Measurements from ENCODE around the gene SLBP. TPM values are rescaled to one million over a fixed set of nuclear protein-coding genes. Genes with fewer than 3 reads are reported as not detected.

The SLBP gene
- polyA plus RNA-seq, 1 experiment = 36.9 TPM

DNA sequence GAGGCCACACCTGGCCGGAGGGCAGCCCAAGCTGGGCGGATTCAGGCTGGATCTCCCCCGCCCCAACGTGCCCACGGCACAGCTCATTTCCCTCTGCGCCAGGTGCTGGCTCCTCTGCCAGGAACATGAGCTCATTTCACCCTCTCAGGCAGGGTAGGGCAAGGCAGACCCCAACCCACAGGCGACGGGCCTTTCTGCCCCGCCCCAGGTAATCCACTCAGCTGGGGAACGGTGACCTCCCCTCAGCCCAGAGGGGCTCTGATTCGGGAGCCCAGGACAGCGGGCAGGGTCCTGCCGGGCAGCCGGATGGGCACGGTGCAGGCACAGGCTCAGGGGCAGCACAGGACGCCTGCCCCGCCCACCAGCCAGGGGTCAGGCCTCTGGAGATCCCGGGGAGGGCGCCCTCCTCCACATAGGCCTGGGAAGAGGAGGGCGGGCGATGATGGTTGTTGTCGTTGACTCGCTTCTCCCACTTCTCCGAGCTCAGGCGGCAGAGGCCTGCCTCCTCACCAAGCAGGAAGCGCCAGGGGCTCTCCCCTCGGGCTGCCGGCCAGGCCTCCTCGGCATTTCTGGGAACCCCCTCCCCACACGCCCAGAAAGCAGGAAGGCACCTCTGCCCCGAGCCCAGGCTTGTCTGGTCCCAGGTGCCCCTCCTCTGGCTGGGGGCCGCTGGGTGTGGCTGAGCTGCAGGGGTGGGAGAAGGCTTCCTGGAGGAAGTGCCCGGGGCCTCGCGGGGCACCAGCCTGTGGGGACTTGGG, 40.3 kb upstream of the SLBP start:
- CTCF ChIA-PET = interaction anchor here (0.9 to 2.9 kb wide), 6 partner anchors 10 to 158 kb away, joined by 3 to 9 read pairs (median 4); no protein-coding TSS in a partner anchor
- Histone ChIP-seq H3K36me3 (ENCODE audit: control insufficient read depth, insufficient read depth, low read length) (no peaks in the 10 kb centered on the region), H3K27me3 (ENCODE audit: control insufficient read depth, insufficient read depth, low read length) (no peaks in the 10 kb centered on the region), H3K4me3 (ENCODE audit: low read depth, low read length) (no peak overlapping the region)
- TF ChIP-seq, protein P1, sequence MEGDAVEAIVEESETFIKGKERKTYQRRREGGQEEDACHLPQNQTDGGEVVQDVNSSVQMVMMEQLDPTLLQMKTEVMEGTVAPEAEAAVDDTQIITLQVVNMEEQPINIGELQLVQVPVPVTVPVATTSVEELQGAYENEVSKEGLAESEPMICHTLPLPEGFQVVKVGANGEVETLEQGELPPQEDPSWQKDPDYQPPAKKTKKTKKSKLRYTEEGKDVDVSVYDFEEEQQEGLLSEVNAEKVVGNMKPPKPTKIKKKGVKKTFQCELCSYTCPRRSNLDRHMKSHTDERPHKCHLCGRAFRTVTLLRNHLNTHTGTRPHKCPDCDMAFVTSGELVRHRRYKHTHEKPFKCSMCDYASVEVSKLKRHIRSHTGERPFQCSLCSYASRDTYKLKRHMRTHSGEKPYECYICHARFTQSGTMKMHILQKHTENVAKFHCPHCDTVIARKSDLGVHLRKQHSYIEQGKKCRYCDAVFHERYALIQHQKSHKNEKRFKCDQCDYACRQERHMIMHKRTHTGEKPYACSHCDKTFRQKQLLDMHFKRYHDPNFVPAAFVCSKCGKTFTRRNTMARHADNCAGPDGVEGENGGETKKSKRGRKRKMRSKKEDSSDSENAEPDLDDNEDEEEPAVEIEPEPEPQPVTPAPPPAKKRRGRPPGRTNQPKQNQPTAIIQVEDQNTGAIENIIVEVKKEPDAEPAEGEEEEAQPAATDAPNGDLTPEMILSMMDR (IDR thresholded peaks at IDR 0.05; ENCODE audit: insufficient read depth, low read depth, low read length) = no peak
- no peak for DNase-seq (ENCODE audit: low read depth)
- POLR2A ChIA-PET = no interaction called here

DNA sequence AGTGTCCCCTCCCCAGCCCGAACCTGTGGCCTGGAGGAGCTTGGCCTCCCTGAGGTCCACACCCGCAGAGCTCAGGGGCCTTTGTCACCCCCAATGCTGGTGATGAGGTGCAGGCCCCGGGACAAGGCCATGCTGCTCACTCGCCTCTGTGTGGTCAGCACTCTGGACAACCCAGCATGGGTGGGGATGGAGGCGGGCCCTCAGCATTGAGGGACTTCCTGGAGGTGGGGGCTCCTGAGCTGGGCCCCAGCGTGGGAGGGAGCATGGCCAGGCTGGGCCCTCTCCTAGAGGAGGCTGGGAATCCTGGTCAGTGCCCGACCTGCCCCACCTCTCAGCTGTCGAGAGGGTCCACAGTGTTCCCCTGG, 39.8 kb upstream of the SLBP start:
- CTCF ChIA-PET = interaction anchor here (0.9 to 2.9 kb wide), 6 partner anchors 9 to 158 kb away, joined by 3 to 9 read pairs (median 4); no protein-coding TSS in a partner anchor
- POLR2A ChIA-PET = no interaction called here
- no peaks in the 10 kb centered on the region for H3K27me3 ChIP-seq (ENCODE audit: control insufficient read depth, insufficient read depth, low read length)

DNA sequence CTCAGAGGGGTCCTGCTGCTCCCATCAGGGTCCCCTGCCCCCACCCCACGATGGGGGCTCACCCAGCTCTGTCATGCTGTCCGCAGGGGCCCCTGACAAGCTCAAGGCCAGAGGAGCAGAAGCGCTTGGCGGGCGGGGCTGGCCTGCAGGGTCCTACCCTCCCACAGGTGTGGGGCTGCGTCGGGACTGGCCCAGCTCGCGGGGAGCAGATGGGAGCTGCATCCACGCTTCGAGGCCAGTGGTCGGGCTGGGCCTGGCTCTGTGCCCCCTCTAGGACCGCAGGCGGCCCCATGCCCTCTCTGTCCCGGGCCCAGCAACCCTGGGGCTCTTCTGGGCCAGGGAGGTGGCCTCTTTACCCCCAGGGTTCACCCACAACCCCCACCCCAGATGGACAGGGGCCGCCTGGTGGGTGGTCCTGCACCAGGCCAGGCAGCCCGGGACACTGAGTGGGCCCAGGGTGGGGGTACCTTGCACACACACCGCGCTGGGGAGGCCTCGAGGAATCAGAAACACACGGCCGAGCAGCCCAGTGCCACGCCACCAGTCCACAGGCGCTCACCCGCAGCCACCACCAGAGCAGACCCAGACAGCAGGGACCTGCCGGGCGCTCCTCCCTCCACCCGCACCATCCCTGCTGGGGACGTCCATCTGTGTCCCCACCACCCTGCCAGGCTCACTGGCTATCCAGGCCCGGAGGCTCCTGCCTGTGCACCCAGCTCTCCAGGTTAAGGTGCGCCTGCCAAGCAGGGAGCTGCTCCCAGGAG, 39.2 kb upstream of the SLBP start:
- CTCF ChIA-PET = interaction anchor here (1.2 to 2.9 kb wide), 4 partner anchors 12 to 159 kb away, joined by 3 to 9 read pairs (median 4); no protein-coding TSS in a partner anchor
- DNase-seq (ENCODE audit: low read depth) = no peak
- Histone ChIP-seq H3K36me3 (ENCODE audit: control insufficient read depth, insufficient read depth, low read length) (no peaks in the 10 kb centered on the region), H3K27me3 (ENCODE audit: control insufficient read depth, insufficient read depth, low read length) (no peaks in the 10 kb centered on the region), H3K4me3 (ENCODE audit: low read depth, low read length) (no peak overlapping the region)
- TF ChIP-seq, protein P1 (IDR thresholded peaks at IDR 0.05; ENCODE audit: insufficient read depth, low read depth, low read length) = no peak
- POLR2A ChIA-PET = no interaction called here

More for the DNA sequence above, 39.8 kb upstream of the SLBP start:
- no peak overlapping the region for H3K4me3 ChIP-seq (ENCODE audit: low read depth, low read length)
- no peak for DNase-seq (ENCODE audit: low read depth)
- no peaks in the 10 kb centered on the region for H3K36me3 ChIP-seq (ENCODE audit: control insufficient read depth, insufficient read depth, low read length)
- TF ChIP-seq, protein P1 (IDR thresholded peaks at IDR 0.05; ENCODE audit: insufficient read depth, low read depth, low read length) = no peak

DNA sequence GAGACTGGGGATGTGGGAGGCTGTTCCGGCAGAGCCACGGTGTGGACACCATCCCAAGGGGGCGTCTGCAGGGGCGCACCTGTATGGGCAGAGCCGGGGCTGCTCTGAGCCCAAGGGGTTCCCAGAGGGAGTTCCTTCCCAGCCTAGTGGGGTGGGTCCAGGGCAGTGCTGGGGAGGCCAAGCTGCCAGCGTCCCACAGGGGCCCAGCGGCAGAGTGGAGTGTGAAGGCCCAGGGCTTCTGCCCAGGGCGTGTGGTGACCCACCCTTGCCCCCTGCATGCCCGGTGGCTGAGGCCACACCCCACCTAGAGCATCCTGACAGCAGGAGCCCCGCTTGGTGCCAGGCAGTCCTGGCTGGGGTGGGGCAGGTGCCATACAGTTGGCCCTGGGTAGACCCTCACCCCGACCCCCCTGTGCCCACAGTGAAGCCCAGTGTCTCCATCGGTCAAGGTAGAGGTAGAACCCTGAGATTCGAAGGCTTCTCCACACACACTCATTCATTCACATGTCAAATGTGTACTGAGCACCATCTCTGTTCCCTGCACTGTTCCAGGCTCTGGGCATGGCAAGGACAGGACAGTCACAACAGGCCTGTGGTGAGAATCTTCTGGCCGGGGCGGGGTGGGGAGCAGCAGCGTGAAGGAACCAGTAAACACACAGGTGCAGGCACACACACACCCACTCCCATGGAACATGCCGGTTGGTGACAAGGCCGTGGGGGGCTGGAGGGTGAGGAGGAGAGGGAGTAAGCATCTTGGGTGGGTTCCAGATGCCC, 38.4 kb upstream of the SLBP start:
- Histone ChIP-seq H3K27me3 (ENCODE audit: control insufficient read depth, insufficient read depth, low read length) (no peaks in the 10 kb centered on the region), H3K4me3 (ENCODE audit: low read depth, low read length) (no peak overlapping the region), H3K36me3 (ENCODE audit: control insufficient read depth, insufficient read depth, low read length) (no peaks in the 10 kb centered on the region)
- POLR2A ChIA-PET = no interaction called here
- TF ChIP-seq, protein P1 (IDR thresholded peaks at IDR 0.05; ENCODE audit: insufficient read depth, low read depth, low read length) = no peak
- no peak for DNase-seq (ENCODE audit: low read depth)
- CTCF ChIA-PET = interaction anchor here (2.9 to 11.5 kb wide), 2 partner anchors 58 to 59 kb away, joined by 9 to 148 read pairs; no protein-coding TSS in a partner anchor
